PC-9 (cell line): Measurements from ENCODE around the gene LRRC30. TPM values are rescaled to one million over a fixed set of nuclear protein-coding genes. Genes with fewer than 3 reads are reported as not detected.
"Not testable (repeated sequence)": the region's sequence is repeated elsewhere in the genome, so short reads cannot be mapped to it uniquely, and the experiment has no call there.

Experiments
- BruUV-seq: library from RNA; stranded (reverse); fragments of 400-500 nt; replicated peaks from 2 replicates; lab custom pipeline; 2021; lab: Mats Ljungman, UMichigan
- CTCF ChIA-PET: fragments of 300-600 bp; sonication (Branson Sonifier 250); formaldehyde crosslinking; loops from one replicate; lab custom pipeline; 2022; ENCODE audit warnings: antibody characterized with exemption; lab: Charles Lee
- POLR2A ChIA-PET: fragments of 300-600 bp; sonication (Branson Sonifier 250); formaldehyde crosslinking; loops from one replicate; lab custom pipeline; 2022; ENCODE audit warnings: antibody characterized with exemption; ENCODE audit not compliant: unreplicated experiment; lab: Charles Lee
- DNase-seq, 2 experiments: peaks; one replicate each; pipeline versions ENCODE4 v3.0.0 to v3.0.0-alpha.2; 2015 to 2022; ENCODE audit warnings: mixed read lengths in 1 of 2
- H2AFZ ChIP-seq: fragments of 200-600 bp; sonication (generic); 2 replicates; pipeline ENCODE4 v1.8.1; 2017; ENCODE audit warnings: antibody characterized with exemption
- H3F3A ChIP-seq: fragments of 200-600 bp; sonication (generic); 2 replicates; pipeline ENCODE4 v1.8.1; 2017; ENCODE audit warnings: antibody characterized with exemption, mild to moderate bottlenecking, low read depth; ENCODE audit not compliant: insufficient read depth
- H3K27ac ChIP-seq: fragments of 200-600 bp; sonication (generic); 2 replicates; pipeline ENCODE4 v1.6.1; 2016; ENCODE audit warnings: mixed run types
- H3K27me3 ChIP-seq: fragments of 200-600 bp; sonication (generic); 2 replicates; pipeline ENCODE4 v1.6.1; 2016; ENCODE audit warnings: low read depth, mixed run types; ENCODE audit not compliant: insufficient read depth
- H3K36me3 ChIP-seq: fragments of 200-600 bp; sonication (generic); 2 replicates; pipeline ENCODE4 v1.6.1; 2016; ENCODE audit warnings: low read depth, mixed run types
- H3K4me1 ChIP-seq: fragments of 200-600 bp; sonication (generic); replicated peaks from 2 replicates; pipeline ENCODE4 v1.6.1; 2016; ENCODE audit warnings: mixed run types; ENCODE audit not compliant: insufficient read depth
- H3K4me2 ChIP-seq: fragments of 200-600 bp; sonication (generic); 2 replicates; pipeline ENCODE4 v1.6.1; 2017; ENCODE audit warnings: mixed run types
- H3K4me3 ChIP-seq: fragments of 200-600 bp; sonication (generic); 2 replicates; pipeline ENCODE4 v1.6.1; 2016; ENCODE audit warnings: mixed run types
- H3K79me2 ChIP-seq: fragments of 200-600 bp; sonication (generic); 2 replicates; pipeline ENCODE4 v1.6.1; 2017; ENCODE audit warnings: low read depth, mixed run types
- H3K9me2 ChIP-seq: fragments of 200-600 bp; sonication (generic); 2 replicates; pipeline ENCODE4 v1.8.1; 2017; ENCODE audit warnings: mild to moderate bottlenecking; ENCODE audit not compliant: insufficient read depth
- H3K9me3 ChIP-seq: fragments of 200-600 bp; sonication (generic); 2 replicates; pipeline ENCODE4 v1.8.1; 2016; ENCODE audit warnings: low read depth; ENCODE audit not compliant: insufficient read depth
- H4K20me1 ChIP-seq: fragments of 200-600 bp; sonication (generic); 2 replicates; pipeline ENCODE4 v1.8.1; 2017; ENCODE audit not compliant: insufficient read depth
- EZH2 ChIP-seq: fragments of 200-600 bp; sonication (generic); IDR thresholded peaks from 2 replicates; pipeline ENCODE4 v1.8.0; 2017; ENCODE audit warnings: antibody characterized with exemption, low read depth
- intact Hi-C: fragments of 100-400 bp; cut with micrococcal nuclease; formaldehyde crosslinking; loops from one replicate; pipeline ENCODE4 v1.10.0; 2022; ENCODE audit not compliant: unreplicated experiment
- total RNA-seq: library from RNA; stranded (reverse); gene quantifications from 2 replicates; pipeline ENCODE4 v1.2.3, GENCODE V29; 2021
- TF ChIP-seq, protein P1 (sequence below): fragments of 200-600 bp; sonication (generic); conservative IDR thresholded peaks from 2 replicates; pipeline ENCODE4 v1.6.1; 2017; ENCODE audit warnings: mixed run types, antibody characterized with exemption, mild to moderate bottlenecking, moderate library complexity

The LRRC30 gene
- total RNA-seq, 1 experiment from 2014 or later, result not detected

DNA sequence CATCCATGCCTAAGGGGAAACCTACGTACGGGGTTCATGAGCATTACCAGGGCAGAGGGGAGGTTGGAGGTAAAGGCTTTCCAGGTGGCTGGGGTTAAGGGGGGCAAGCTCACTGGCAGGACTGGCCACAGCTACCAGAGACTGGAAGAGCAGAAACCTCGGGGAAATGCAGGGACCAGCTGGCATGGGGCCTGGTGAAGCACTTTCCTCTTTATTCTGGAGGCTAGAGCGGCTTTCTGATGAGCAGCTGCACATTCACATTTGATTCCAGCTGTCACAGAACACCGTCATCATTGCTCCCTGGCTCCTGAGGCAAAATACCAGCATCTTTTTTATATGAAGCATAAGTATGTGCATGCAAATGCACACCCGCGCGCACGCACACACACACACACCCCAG, 28.7 kb upstream of the LRRC30 start:
- no TSS peak for BruUV-seq

DNA sequence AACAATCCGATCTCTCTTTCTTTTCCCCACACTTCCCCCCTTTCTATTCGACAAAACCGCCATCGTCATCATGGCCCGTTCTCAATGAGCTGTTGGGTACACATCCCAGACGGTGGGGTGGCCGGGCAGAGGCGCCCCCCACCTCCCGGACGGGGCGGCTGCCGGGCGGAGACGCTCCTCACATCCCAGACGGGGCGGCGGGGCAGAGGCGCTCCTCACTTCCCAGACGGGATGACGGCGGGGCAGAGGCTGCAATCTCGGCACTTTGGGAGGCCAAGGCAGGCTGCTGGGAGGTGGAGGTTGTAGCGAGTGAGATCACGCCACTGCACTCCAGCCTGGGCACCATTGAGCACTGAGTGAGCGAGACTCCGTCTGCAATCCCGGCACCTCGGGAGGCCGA, 27.3 kb upstream of the LRRC30 start:
- BruUV-seq, H3K4me3 ChIP-seq, H3K4me2 ChIP-seq, H3K27ac ChIP-seq, H4K20me1 ChIP-seq, H3K9me2 ChIP-seq, H3K4me1 ChIP-seq, CTCF ChIA-PET, H3K9me3 ChIP-seq, POLR2A ChIA-PET, intact Hi-C loops, DNase-seq, H3K36me3 ChIP-seq, H3F3A ChIP-seq, H3K79me2 ChIP-seq, H2AFZ ChIP-seq: not testable (repeated sequence)
- H3K27me3 ChIP-seq, result peaks cover 62% of the 10 kb centered on the region

More for the DNA sequence above, 28.7 kb upstream of the LRRC30 start:
- peaks cover 72% of the 10 kb centered on the region for H3K27me3 ChIP-seq
- no peak overlapping the region for H2AFZ ChIP-seq
- H3K9me3 ChIP-seq, result no peaks in the 10 kb centered on the region
- ChIA-PET CTCF (no interaction called here), POLR2A (no interaction called here)
- no peak overlapping the region for H3K4me3 ChIP-seq
- H3K79me2 ChIP-seq, result no peaks in the 10 kb centered on the region
- H3F3A ChIP-seq, result no peaks in the 10 kb centered on the region
- H3K4me1 ChIP-seq, result no peaks in the 10 kb centered on the region
- H3K27ac ChIP-seq, result no peak overlapping the region
- intact Hi-C loops, result no loop called here
- H4K20me1 ChIP-seq, result no peaks in the 10 kb centered on the region
- H3K9me2 ChIP-seq, result no peaks in the 10 kb centered on the region
- TF ChIP-seq EZH2, result no peak
- TF ChIP-seq, protein P1, sequence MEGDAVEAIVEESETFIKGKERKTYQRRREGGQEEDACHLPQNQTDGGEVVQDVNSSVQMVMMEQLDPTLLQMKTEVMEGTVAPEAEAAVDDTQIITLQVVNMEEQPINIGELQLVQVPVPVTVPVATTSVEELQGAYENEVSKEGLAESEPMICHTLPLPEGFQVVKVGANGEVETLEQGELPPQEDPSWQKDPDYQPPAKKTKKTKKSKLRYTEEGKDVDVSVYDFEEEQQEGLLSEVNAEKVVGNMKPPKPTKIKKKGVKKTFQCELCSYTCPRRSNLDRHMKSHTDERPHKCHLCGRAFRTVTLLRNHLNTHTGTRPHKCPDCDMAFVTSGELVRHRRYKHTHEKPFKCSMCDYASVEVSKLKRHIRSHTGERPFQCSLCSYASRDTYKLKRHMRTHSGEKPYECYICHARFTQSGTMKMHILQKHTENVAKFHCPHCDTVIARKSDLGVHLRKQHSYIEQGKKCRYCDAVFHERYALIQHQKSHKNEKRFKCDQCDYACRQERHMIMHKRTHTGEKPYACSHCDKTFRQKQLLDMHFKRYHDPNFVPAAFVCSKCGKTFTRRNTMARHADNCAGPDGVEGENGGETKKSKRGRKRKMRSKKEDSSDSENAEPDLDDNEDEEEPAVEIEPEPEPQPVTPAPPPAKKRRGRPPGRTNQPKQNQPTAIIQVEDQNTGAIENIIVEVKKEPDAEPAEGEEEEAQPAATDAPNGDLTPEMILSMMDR, result no peak
- DNase-seq, result no peak
- no peaks in the 10 kb centered on the region for H3K36me3 ChIP-seq
- no peak overlapping the region for H3K4me2 ChIP-seq

DNA sequence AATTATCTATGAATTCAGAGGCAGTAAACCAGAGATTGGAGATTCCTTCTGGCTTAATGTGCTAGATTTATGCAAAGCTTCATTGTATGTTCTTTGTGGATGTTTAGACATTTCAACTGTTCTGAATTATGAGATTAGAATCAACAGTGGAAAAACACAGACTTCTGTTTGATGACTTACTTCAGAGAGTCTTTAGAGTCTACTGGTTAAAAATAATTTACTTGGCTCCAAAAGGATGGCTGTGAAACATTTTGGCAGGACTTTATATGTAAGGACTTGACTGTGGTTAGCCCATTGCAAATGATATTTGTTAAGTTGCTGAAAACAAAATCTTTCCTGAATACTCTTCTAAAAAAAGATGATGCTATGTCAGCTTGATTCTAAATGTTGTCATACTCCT, 25.5 kb upstream of the LRRC30 start:
- intact Hi-C loops, result no loop called here
- DNase-seq, result no peak
- Histone ChIP-seq H3K79me2 (no peaks in the 10 kb centered on the region), H3K9me2 (no peaks in the 10 kb centered on the region), H3K27ac (no peak overlapping the region), H4K20me1 (no peaks in the 10 kb centered on the region), H2AFZ (no peak overlapping the region), H3K4me1 (no peaks in the 10 kb centered on the region), H3K9me3 (no peaks in the 10 kb centered on the region), H3K4me2 (no peak overlapping the region), H3K4me3 (no peak overlapping the region), H3K36me3 (no peaks in the 10 kb centered on the region), H3F3A (no peaks in the 10 kb centered on the region), H3K27me3 (peaks cover 62% of the 10 kb centered on the region)
- CTCF ChIA-PET, result no interaction called here
- POLR2A ChIA-PET, result no interaction called here
- BruUV-seq, result no TSS peak
- TF ChIP-seq, protein P1, result no peak
- no peak for TF ChIP-seq EZH2

DNA sequence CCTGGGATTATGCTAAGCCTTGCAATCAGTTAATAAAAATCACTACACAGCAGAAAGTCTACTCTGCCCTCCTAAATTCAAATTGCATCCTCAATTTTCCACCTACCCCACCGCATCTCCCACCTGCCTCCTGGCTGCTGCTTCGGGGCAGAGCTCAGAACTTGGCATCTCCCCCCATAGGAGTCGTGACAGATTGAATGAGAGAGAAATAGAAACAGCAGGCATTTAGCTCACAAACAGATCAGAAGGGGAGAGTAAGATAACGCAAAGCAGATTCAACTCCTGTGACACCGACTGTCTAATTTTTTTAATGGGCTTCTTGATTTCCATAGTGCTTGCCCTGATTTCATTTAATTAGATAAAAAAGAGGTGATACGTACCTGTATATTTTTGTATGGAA, 24.7 kb upstream of the LRRC30 start:
- Histone ChIP-seq H4K20me1 (no peaks in the 10 kb centered on the region), H3K79me2 (no peaks in the 10 kb centered on the region), H3K4me2 (no peak overlapping the region), H3K36me3 (no peaks in the 10 kb centered on the region), H3K4me1 (no peaks in the 10 kb centered on the region), H3K9me2 (no peaks in the 10 kb centered on the region), H3K4me3 (no peak overlapping the region), H3K27ac (no peak overlapping the region), H3K9me3 (no peaks in the 10 kb centered on the region), H3K27me3 (peaks cover 56% of the 10 kb centered on the region), H2AFZ (no peak overlapping the region), H3F3A (no peaks in the 10 kb centered on the region)
- ChIA-PET CTCF (no interaction called here), POLR2A (no interaction called here)
- no TSS peak for BruUV-seq
- intact Hi-C loops, result no loop called here
- no peak for TF ChIP-seq EZH2
- TF ChIP-seq, protein P1, result no peak
- no peak for DNase-seq
